Vagina (tissue), 2 donors: Measurements from ENCODE around the gene HIVEP1. TPM values are rescaled to one million over a fixed set of nuclear protein-coding genes. Genes with fewer than 3 reads are reported as not detected.

Experiments used
- DNase-seq, 2 donors: peaks; one replicate each; pipeline ENCODE4 v3.0.0-alpha.2; 2017; ENCODE audit errors: extremely low spot score in 2 of 2
- H3K27ac ChIP-seq: fragments of 200-600 bp; sonication (generic); one replicate; pipeline ENCODE4 v1.5.1; 2019
- H3K27me3 ChIP-seq: fragments of 200-600 bp; sonication (generic); one replicate; pipeline ENCODE4 v1.5.1; 2019
- H3K36me3 ChIP-seq, 2 donors: fragments of 200-600 bp; sonication (generic); one replicate each; pipeline ENCODE4 v1.5.1; 2017 to 2019
- H3K4me1 ChIP-seq: fragments of 200-600 bp; sonication (generic); one replicate; pipeline ENCODE4 v1.5.1; 2019
- H3K4me3 ChIP-seq, 2 donors: fragments of 200-600 bp; sonication (generic); 1 replicate in 1 of 2; 2 replicates in 1 of 2; pipeline ENCODE4 v1.5.1; 2016 to 2019
- H3K9me3 ChIP-seq: fragments of 200-600 bp; sonication (generic); one replicate; pipeline ENCODE4 v1.5.1; 2019
- CTCF ChIP-seq, 3 experiments: fragments of 450-650 bp in 2 of 3; fragments of 200-600 bp in 1 of 3; sonication (generic) in 1 of 3; IDR thresholded peaks; one replicate each; pipeline ENCODE4 v1.5.1; 2017 to 2019; ENCODE audit warnings: antibody characterized with exemption in 3 of 3, mild to moderate bottlenecking in 2 of 3, moderate library complexity in 2 of 3
- POLR2A ChIP-seq, 2 donors: fragments of 450-650 bp; IDR thresholded peaks; one replicate each; pipeline ENCODE4 v1.6.1; 2017; ENCODE audit warnings: antibody characterized with exemption in 2 of 2, mild to moderate bottlenecking in 2 of 2, moderate library complexity in 2 of 2
- POLR2AphosphoS5 ChIP-seq, 2 donors: sonication (generic); formaldehyde crosslinking; IDR thresholded peaks; one replicate each; pipeline ENCODE4 v1.9.0; 2017; ENCODE audit warnings: antibody characterized with exemption in 2 of 2, mild to moderate bottlenecking in 2 of 2, low read depth in 1 of 2; ENCODE audit not compliant: insufficient read depth in 1 of 2
- intact Hi-C: fragments of 100-400 bp; cut with DNase I; formaldehyde crosslinking; loops from one replicate; pipeline ENCODE4 v1.15.1; 2023
- total RNA-seq: library from RNA; depleted of rRNA; stranded (reverse); fragments of >200 nt; gene quantifications from one replicate; pipeline ENCODE4 v1.2.3, GENCODE V29; 2016

The HIVEP1 gene
- total RNA-seq, 1 donor from 2014 or later = 36.1 TPM

- Histone ChIP-seq H3K27me3 (no peaks in the 10 kb centered on the region), H3K27ac (no peak overlapping the region), H3K4me1 (no peaks in the 10 kb centered on the region), H3K36me3 (peaks cover 0 to 23% of the 10 kb centered on the region in 2 donors), H3K9me3 (no peaks in the 10 kb centered on the region), H3K4me3 (no peak overlapping the region)
- TF ChIP-seq POLR2AphosphoS5 (IDR thresholded peaks at IDR 0.05; ENCODE audit: insufficient read depth in 1 of 2, low read depth in 1 of 2) = no peak
- TF ChIP-seq CTCF (IDR thresholded peaks at IDR 0.05) = no peak
- no peak for TF ChIP-seq POLR2A (IDR thresholded peaks at IDR 0.05)
- intact Hi-C loops = no loop called here
- no peak for DNase-seq
These were observed 146.7 kb downstream of the HIVEP1 start for GRCh38 chr6:12158686-12159415.

- no peak overlapping the region for H3K27ac ChIP-seq
- H3K36me3 ChIP-seq = peaks cover 0 to 34% of the 10 kb centered on the region in 2 donors
- TF ChIP-seq POLR2AphosphoS5 (IDR thresholded peaks at IDR 0.05; ENCODE audit: insufficient read depth in 1 of 2, low read depth in 1 of 2) = no peak
- TF ChIP-seq POLR2A (IDR thresholded peaks at IDR 0.05) = no peak
- no peak for TF ChIP-seq CTCF (IDR thresholded peaks at IDR 0.05)
- H3K4me1 ChIP-seq = no peaks in the 10 kb centered on the region
- DNase-seq = no peak
- intact Hi-C loops = no loop called here
- H3K9me3 ChIP-seq = no peaks in the 10 kb centered on the region
- no peak overlapping the region for H3K4me3 ChIP-seq
- no peaks in the 10 kb centered on the region for H3K27me3 ChIP-seq
These were observed 148.2 kb downstream of the HIVEP1 start for GRCh38 chr6:12160326-12160725.

- no peak overlapping the region for H3K4me3 ChIP-seq
- TF ChIP-seq CTCF (IDR thresholded peaks at IDR 0.05) = no peak
- no peak for TF ChIP-seq POLR2A (IDR thresholded peaks at IDR 0.05)
- no peak for TF ChIP-seq POLR2AphosphoS5 (IDR thresholded peaks at IDR 0.05; ENCODE audit: insufficient read depth in 1 of 2, low read depth in 1 of 2)
- peaks cover 0 to 34% of the 10 kb centered on the region in 2 donors for H3K36me3 ChIP-seq
- H3K27me3 ChIP-seq = no peaks in the 10 kb centered on the region
- no peaks in the 10 kb centered on the region for H3K9me3 ChIP-seq
- no peak overlapping the region for H3K27ac ChIP-seq
- DNase-seq = no peak
- no peaks in the 10 kb centered on the region for H3K4me1 ChIP-seq
- intact Hi-C loops = no loop called here
These were observed 150.1 kb downstream of the HIVEP1 start for GRCh38 chr6:12162213-12162612.

GRCh38 chr6:12163149-12163548, 151.0 kb downstream of the HIVEP1 start:
- no peak for DNase-seq

More at GRCh38 chr6:12163149-12163548, 151.0 kb downstream of the HIVEP1 start:
- Histone ChIP-seq H3K4me3 (no peak overlapping the region), H3K27ac (no peak overlapping the region), H3K4me1 (no peaks in the 10 kb centered on the region), H3K36me3 (peaks cover 0 to 34% of the 10 kb centered on the region in 2 donors), H3K27me3 (no peaks in the 10 kb centered on the region), H3K9me3 (no peaks in the 10 kb centered on the region)
- intact Hi-C loops = no loop called here
- TF ChIP-seq POLR2AphosphoS5 (IDR thresholded peaks at IDR 0.05; ENCODE audit: insufficient read depth in 1 of 2, low read depth in 1 of 2) = no peak
- no peak for TF ChIP-seq CTCF (IDR thresholded peaks at IDR 0.05)
